Measurements from ENCODE around the gene LHFPL6.

Gene LHFPL6

GRCh38 chr13:39379667-39380655 is 223.0 kb downstream of the LHFPL6 start:
- no peak for FAIRE-seq

- no peak for FAIRE-seq
These were observed 223.9 kb downstream of the LHFPL6 start for GRCh38 chr13:39379118-39379517.

GRCh38 chr13:39378306-39378705 is 224.7 kb downstream of the LHFPL6 start:
- FAIRE-seq = no peak

GRCh38 chr13:39377699-39378098 is 225.3 kb downstream of the LHFPL6 start:
- FAIRE-seq = no peak

GRCh38 chr13:39376076-39376475 is 226.9 kb downstream of the LHFPL6 start:
- no peak for FAIRE-seq

- FAIRE-seq = no peak
These were observed 227.4 kb downstream of the LHFPL6 start for GRCh38 chr13:39375601-39376000.

GRCh38 chr13:39374741-39375189 is 228.2 kb downstream of the LHFPL6 start:
- FAIRE-seq = no peak

GRCh38 chr13:39373145-39373544 is 229.8 kb downstream of the LHFPL6 start:
- FAIRE-seq = no peak

- FAIRE-seq = no peak
These were observed 231.3 kb downstream of the LHFPL6 start for GRCh38 chr13:39371706-39372105.

- FAIRE-seq = no peak
These were observed 232.4 kb downstream of the LHFPL6 start for GRCh38 chr13:39370554-39370953.

- FAIRE-seq = no peak
These were observed 232.9 kb downstream of the LHFPL6 start for GRCh38 chr13:39370048-39370447.

GRCh38 chr13:39369161-39369890 is 233.7 kb downstream of the LHFPL6 start:
- no peak for FAIRE-seq

GRCh38 chr13:39365879-39366278 is 237.1 kb downstream of the LHFPL6 start:
- no peak for FAIRE-seq

GRCh38 chr13:39364947-39365468 is 238.0 kb downstream of the LHFPL6 start:
- no peak for FAIRE-seq

GRCh38 chr13:39363382-39363772 is 239.6 kb downstream of the LHFPL6 start:
- FAIRE-seq = no peak

GRCh38 chr13:39362652-39363381 is 240.2 kb downstream of the LHFPL6 start:
- no peak for FAIRE-seq

- FAIRE-seq = no peak
These were observed 249.0 kb downstream of the LHFPL6 start for GRCh38 chr13:39353988-39354387.

- no peak for FAIRE-seq
These were observed 252.5 kb downstream of the LHFPL6 start for GRCh38 chr13:39350461-39350881.

GRCh38 chr13:39349391-39349960 is 253.5 kb downstream of the LHFPL6 start:
- no peak for FAIRE-seq

- FAIRE-seq = no peak
These were observed 254.8 kb downstream of the LHFPL6 start for GRCh38 chr13:39347926-39348901.

GRCh38 chr13:39345982-39346381 is 257.0 kb downstream of the LHFPL6 start:
- FAIRE-seq = no peak

All from G401.6 (cell line).